Hippocampal formation (tissue), 2 donors: ENCODE results near the gene TECR.
"Not testable (repeated sequence)": the region's sequence is repeated elsewhere in the genome, so short reads cannot be mapped to it uniquely, and the experiment has no call there.

ENCODE experiments used
- DNase-seq, 2 donors: peaks; one replicate each; lab custom pipeline; 2025; lab: John Stamatoyannopoulos, UW

The TECR gene

DNA sequence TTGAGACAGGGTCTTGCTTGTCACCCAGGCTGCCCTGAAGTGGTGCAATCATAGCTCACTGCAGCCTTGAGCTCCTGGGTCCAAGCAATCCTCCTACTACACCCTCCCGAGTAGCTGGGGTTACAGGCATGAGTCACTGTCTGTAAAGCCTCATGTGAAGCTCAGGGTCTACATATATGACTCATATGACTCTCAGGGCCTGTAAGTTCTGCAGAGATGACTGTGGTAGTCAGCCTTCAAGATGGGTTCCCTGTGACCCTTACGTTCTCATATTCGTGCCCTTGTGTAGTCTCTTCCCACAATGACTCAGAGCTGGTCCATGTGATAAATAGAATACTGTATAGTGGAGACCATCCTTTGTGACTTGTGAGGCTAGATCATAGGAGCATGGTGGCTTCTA, 55.8 kb downstream of the TECR start:
- not testable (repeated sequence) for DNase-seq

DNA sequence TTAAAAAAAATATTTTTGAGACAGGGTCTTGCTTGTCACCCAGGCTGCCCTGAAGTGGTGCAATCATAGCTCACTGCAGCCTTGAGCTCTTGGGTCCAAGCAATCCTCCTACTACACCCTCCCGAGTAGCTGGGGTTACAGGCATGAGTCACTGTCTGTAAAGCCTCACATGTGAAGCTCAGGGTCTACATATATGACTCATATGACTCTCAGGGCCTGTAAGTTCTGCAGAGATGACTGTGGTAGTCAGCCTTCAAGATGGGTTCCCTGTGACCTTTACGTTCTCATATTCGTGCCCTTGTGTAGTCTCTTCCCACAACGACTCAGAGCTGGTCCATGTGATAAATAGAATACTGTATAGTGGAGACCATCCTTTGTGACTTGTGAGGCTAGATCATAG, 60.0 kb downstream of the TECR start:
- not testable (repeated sequence) for DNase-seq

DNA sequence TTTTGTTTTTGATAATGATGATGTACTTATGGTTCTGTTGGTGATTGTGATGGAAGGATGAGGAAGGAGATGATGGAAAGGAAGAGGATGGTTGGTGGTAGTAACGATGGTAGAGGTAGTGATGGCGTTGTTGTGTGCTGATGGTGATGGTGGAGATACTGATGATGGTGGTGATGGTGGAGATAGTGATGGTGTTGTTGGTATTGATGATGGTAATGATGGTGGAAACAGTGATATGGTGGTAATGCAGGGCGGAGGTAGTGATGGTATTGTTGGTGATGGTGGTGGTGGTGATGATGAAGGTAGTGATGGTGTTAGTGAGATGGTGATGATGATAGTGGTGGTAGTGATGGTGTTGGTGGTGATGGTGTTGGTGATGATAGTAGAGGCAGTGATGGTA, 66.2 kb downstream of the TECR start:
- no peak for DNase-seq

DNA sequence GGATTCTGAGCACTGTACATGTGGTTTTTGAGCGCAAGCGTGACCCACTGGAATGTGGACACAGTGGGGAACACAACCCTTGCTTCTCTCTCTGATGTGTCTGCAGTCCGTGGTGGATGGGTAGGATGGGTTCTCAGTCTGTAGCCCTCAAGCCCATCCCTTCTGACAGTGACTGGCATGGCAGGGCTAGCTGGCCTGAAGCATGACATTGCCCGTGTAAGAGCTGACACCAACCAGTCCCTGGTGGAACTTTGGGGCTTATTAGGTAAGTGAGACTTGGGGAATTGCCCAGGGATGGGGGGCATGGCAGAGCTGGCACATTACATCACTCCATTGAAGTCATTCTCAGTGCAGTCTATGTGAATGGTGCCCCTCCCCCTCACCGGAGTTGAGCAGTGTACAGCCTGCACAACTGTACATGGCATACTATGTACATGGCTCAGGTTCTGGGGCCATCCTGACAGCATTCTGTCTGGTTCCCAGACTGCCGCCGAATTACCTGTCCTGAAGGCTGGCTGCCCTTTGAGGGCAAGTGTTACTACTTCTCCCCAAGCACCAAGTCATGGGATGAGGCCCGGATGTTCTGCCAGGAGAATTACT, 70.3 kb downstream of the TECR start:
- no peak for DNase-seq

DNA sequence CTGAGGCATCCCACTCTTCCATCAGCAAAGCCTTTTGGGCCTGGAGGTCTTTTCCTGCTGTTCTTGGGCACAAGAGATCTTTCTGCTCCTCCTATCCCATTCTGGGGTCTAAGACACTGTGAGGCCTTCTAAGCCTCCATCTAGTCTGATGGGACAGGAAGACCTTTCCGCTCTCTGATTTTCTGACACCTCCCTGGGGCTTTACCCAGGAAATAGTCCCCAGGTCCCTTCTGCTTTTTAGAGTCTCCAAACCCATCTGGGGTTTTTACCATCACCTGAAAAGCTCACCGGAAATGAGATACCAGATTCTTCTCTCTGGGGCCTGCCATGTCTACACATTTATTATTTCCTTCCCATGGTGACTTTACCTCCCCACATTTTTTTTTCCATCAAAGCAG, 74.6 kb downstream of the TECR start:
- DNase-seq: no peak

DNA sequence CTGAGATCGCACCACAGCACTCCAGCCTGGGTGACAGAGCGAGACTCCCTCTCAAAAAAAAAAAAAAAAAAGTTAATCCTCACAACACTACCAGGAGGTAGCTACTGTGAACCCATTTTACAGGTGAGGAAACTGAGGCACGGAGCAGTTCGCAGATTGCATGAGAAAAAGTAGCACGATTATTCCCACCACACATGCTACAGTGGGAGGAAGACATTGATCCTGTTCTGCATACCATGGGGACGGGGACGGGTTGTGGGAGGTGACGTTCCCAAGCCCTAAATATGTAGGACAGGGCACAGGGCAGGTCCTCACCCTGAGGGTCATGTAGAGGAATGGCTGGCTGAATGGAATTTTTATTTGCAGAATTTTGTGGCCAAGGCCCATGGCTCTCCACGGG, 77.2 kb downstream of the TECR start:
- DNase-seq: no peak

DNA sequence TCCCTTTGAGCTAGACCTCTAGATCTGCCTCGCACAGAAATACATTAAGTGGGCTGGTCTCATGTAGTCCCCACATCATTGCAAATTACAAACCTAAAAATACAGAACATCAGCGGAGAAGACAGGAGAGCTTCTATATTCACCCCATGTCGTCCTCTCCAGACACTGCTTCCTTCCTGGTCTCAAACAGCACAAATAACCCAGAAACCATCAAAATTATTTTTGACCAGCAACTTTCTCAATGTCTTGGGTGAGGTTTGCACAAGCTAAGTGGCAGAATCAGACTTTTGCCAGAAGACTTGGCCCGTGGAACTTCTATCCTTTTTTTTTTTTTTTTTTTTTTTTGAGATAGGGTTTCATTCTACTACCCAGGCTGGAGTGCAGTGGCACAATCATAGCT, 81.7 kb downstream of the TECR start:
- DNase-seq: no peak

DNA sequence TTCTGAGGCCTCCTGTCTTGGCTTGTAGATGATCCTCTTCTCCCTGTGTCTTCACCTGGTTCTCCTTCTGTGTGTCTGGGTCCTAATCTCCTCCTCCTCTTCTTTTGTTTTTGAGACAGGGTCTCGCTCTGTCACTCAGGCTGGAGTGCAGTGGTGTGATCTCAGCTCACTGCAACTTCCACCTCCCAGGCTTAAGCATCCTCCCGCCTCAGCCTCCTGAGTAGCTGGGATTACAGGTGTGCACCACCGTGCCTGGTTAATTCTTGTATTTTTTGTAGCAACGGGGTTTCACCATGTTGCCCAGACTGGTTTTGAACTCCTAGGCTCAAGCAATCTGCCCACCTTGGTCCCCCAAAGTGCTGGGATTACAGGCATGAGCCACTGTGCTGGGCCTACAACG, 82.8 kb downstream of the TECR start:
- not testable (repeated sequence) for DNase-seq

DNA sequence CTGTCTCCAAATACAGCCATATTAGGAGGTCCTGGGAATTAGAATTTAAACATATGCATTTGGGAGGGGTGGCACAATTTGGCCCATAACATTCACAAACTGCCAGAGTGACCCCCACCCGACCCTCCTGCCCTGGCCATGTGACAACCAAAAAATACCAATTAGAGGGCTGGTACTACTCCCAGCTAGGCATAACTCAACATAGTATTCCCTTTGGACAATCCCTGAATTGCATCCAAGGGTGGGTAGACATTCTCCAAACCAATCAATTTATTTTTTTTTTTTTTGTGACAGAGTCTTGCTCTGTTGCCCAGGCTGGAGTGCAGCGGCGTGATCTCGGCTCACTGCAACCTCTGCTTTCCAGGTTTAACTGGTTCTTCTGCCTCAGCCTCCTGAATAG, 83.3 kb downstream of the TECR start:
- no peak for DNase-seq

DNA sequence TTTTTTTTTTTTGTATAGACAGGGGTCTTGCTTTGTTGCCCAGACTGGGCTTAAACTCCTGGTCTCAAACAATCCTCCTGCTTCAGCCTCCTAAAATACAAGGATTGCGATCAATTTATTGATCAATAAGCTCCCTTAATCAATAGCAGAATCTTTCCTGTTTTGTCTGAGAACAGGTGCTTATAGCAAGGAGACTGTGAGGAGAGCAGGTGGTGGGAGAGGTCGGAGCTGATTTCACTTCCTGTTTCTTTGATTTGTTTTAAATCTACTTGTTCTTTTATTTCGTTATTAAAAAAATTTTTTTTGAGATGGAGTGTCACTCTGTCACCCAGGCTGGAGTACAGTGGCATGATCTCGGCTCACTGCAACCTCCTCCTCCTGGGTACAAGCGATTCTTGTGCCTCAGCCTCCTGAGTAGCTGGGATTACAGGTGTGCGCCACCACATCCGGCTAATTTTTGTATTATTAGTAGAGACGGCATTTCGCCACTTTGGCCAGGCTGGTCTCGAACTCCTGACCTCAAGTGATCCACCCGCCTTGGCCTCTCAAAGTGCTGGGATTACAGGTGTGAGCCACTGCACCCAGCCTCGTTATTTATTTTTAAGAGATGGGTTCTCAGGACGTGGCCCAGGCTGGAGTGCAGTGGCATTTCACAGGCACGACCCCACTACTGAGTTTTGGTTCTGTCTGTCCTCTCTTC, 84.2 kb downstream of the TECR start:
- not testable (repeated sequence) for DNase-seq

DNA sequence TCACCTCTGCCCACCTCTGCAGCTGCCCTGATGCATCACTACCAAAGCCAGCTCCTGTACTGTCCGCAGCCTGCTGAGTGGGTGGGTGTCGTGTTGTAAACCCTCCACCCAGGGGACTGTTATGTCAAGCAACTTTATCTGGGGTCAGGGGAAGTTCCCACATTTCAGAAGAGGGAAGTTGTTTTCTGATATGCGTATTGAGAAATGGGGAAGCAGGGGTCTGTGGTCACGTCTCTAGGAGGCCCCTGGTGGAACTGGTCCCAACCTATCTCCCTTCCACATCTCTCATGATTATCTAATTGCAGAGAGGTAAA, 84.7 kb downstream of the TECR start:
- DNase-seq: no peak
